ENCODE data around the gene EDDM13. TPM values are rescaled to one million over a fixed set of nuclear protein-coding genes. Genes with fewer than 3 reads are reported as not detected.

Gene EDDM13
- total RNA-seq, 1 donor from 2014 or later: not detected

GRCh38 chr19:56312787-56313657 is 40.5 kb downstream of the EDDM13 start:
- DNase-seq: no peak
- H3K36me3 Mint-ChIP-seq (ENCODE audit: unreplicated experiment): peaks cover 6% of the 10 kb centered on the region
- peaks cover 8% of the 10 kb centered on the region for H3K27me3 Mint-ChIP-seq (ENCODE audit: unreplicated experiment)
- H3K4me3 Mint-ChIP-seq (ENCODE audit: unreplicated experiment): peak overlapping the region; percentile 97
- TF ChIP-seq CTCF (IDR thresholded peaks at IDR 0.05; ENCODE audit: partially characterized antibody, unreplicated experiment): no peak
- H3K4me1 Mint-ChIP-seq (ENCODE audit: low read depth, unreplicated experiment): peaks cover 19% of the 10 kb centered on the region
- H3K9me3 Mint-ChIP-seq (ENCODE audit: unreplicated experiment): peaks cover 8% of the 10 kb centered on the region
- H3K27ac Mint-ChIP-seq (ENCODE audit: unreplicated experiment): peak overlapping the region; percentile 99

- H3K36me3 Mint-ChIP-seq (ENCODE audit: unreplicated experiment): peaks cover 3% of the 10 kb centered on the region
- peaks cover 17% of the 10 kb centered on the region for H3K4me1 Mint-ChIP-seq (ENCODE audit: low read depth, unreplicated experiment)
- peaks cover 7% of the 10 kb centered on the region for H3K9me3 Mint-ChIP-seq (ENCODE audit: unreplicated experiment)
- DNase-seq: no peak
- H3K27me3 Mint-ChIP-seq (ENCODE audit: unreplicated experiment): peaks cover 8% of the 10 kb centered on the region
- H3K27ac Mint-ChIP-seq (ENCODE audit: unreplicated experiment): peak overlapping the region; percentile 99
- peak overlapping the region; percentile 97 for H3K4me3 Mint-ChIP-seq (ENCODE audit: unreplicated experiment)
- TF ChIP-seq CTCF (IDR thresholded peaks at IDR 0.05; ENCODE audit: partially characterized antibody, unreplicated experiment): no peak
Measured at GRCh38 chr19:56314018-56314380, 41.5 kb downstream of the EDDM13 start.

GRCh38 chr19:56314381-56315076 is 42.0 kb downstream of the EDDM13 start, which contains the start of gene ZSCAN5A:
ZSCAN5A (minus strand) TSS chr19:56314839; CDS start chr19:56225046, 89,793 bp downstream.
- Mint-ChIP-seq H3K9me3 (ENCODE audit: unreplicated experiment) (peaks cover 7% of the 10 kb centered on the region), H3K27ac (ENCODE audit: unreplicated experiment) (peak within 1 kb of the TSS; percentile 99), H3K36me3 (ENCODE audit: unreplicated experiment) (peaks cover 3% of the 10 kb centered on the region), H3K4me3 (ENCODE audit: unreplicated experiment) (peak within 1 kb of the TSS; percentile 97), H3K27me3 (ENCODE audit: unreplicated experiment) (peaks cover 8% of the 10 kb centered on the region), H3K4me1 (ENCODE audit: low read depth, unreplicated experiment) (peaks cover 13% of the 10 kb centered on the region)
- peak; percentile 96 for DNase-seq
- no peak for TF ChIP-seq CTCF (IDR thresholded peaks at IDR 0.05; ENCODE audit: partially characterized antibody, unreplicated experiment)

- TF ChIP-seq CTCF (IDR thresholded peaks at IDR 0.05; ENCODE audit: partially characterized antibody, unreplicated experiment): no peak
- Mint-ChIP-seq H3K27ac (ENCODE audit: unreplicated experiment) (peak overlapping the region; percentile 99), H3K4me3 (ENCODE audit: unreplicated experiment) (peak overlapping the region; percentile 97), H3K9me3 (ENCODE audit: unreplicated experiment) (peaks cover 7% of the 10 kb centered on the region), H3K4me1 (ENCODE audit: low read depth, unreplicated experiment) (peaks cover 13% of the 10 kb centered on the region), H3K27me3 (ENCODE audit: unreplicated experiment) (peaks cover 8% of the 10 kb centered on the region), H3K36me3 (ENCODE audit: unreplicated experiment) (peaks cover 3% of the 10 kb centered on the region)
- peak; percentile 89 for DNase-seq
Measured at GRCh38 chr19:56315077-56315828, 42.7 kb downstream of the EDDM13 start.

Data from glutamatergic neuron (in vitro differentiated cells).